Activated T-cell treated with anti-CD3 and anti-CD28 coated beads, Interleukin-2, amount 50 U/mL, for 48 hours (primary cell): ENCODE data around the gene SUPT5H.
"Not testable (repeated sequence)": the region's sequence is repeated elsewhere in the genome, so short reads cannot be mapped to it uniquely, and the experiment has no call there.

Experiments
- DNase-seq, 2 experiments: peaks; one replicate each; pipeline ENCODE4 v3.0.0-alpha.2; 2020

The SUPT5H gene

GRCh38 chr19:39426170-39426569 lies 19.2 kb upstream of the SUPT5H start:
- no peak for DNase-seq

GRCh38 chr19:39427707-39428106 lies 17.7 kb upstream of the SUPT5H start:
- DNase-seq = no peak

GRCh38 chr19:39428283-39429112 lies 16.9 kb upstream of the SUPT5H start:
- DNase-seq = no peak

GRCh38 chr19:39430675-39431593 lies 14.4 kb upstream of the SUPT5H start:
- peak; percentile 83 to 84 for DNase-seq

GRCh38 chr19:39432677-39433025 lies 12.7 kb upstream of the SUPT5H start:
- DNase-seq = peak in 1 of 2 experiments; percentile 38

- DNase-seq = peak in 1 of 2 experiments; percentile 37
Measured at GRCh38 chr19:39433480-39434079, 11.8 kb upstream of the SUPT5H start.

- no peak for DNase-seq
Measured at GRCh38 chr19:39434123-39435076, 11.0 kb upstream of the SUPT5H start.

GRCh38 chr19:39435499-39436349 lies 9.7 kb upstream of the SUPT5H start, which contains the start of gene RPS16:
Gene RPS16, minus strand, starts transcription at chr19:39435949. Its CDS starts 54 bp downstream, at chr19:39435895.
- DNase-seq = peak; percentile 100

- no peak for DNase-seq
Measured at GRCh38 chr19:39436350-39436716, 9.0 kb upstream of the SUPT5H start.

- no peak for DNase-seq
Measured at GRCh38 chr19:39438270-39438934, 7.0 kb upstream of the SUPT5H start.

GRCh38 chr19:39444598-39445195 lies 685 bp upstream of the SUPT5H start:
- peak in 1 of 2 experiments; percentile 36 for DNase-seq

- DNase-seq = peak in 1 of 2 experiments; percentile 37
Measured at GRCh38 chr19:39446365-39447084, 1.1 kb downstream of the SUPT5H start.

GRCh38 chr19:39448271-39448670 lies 2.9 kb downstream of the SUPT5H start:
- peak; percentile 55 to 60 for DNase-seq

GRCh38 chr19:39449116-39449797 lies 3.9 kb downstream of the SUPT5H start:
- peak in 1 of 2 experiments; percentile 37 for DNase-seq

GRCh38 chr19:39451257-39451656 lies 5.9 kb downstream of the SUPT5H start:
- DNase-seq = not testable (repeated sequence)

GRCh38 chr19:39463403-39463802 lies 18.0 kb downstream of the SUPT5H start:
- DNase-seq = no peak

- no peak for DNase-seq
Measured at GRCh38 chr19:39465956-39466747, 20.8 kb downstream of the SUPT5H start.

- DNase-seq = no peak
Measured at GRCh38 chr19:39467941-39468340, 22.6 kb downstream of the SUPT5H start.
